Keratinocyte (primary cell): ENCODE measurements around the gene DCLK1.

Source experiments
- EZH2 ChIP-seq: IDR thresholded peaks from one replicate; pipeline ENCODE4 v1.6.1; 2012; ENCODE audit warnings: inconsistent platforms, mild to moderate bottlenecking, low read length, moderate library complexity
- TF ChIP-seq, protein P1 (sequence below), 3 experiments: IDR thresholded peaks in 1 of 3; conservative IDR thresholded peaks in 1 of 3; optimal IDR thresholded peaks in 1 of 3; 2 replicates in 2 of 3; 3 replicates in 1 of 3; pipeline versions ENCODE3 to v1.5.1; 2011; ENCODE audit warnings: low read length in 3 of 3, mild to moderate bottlenecking in 3 of 3, moderate library complexity in 2 of 3, control low read depth in 1 of 3, inconsistent platforms in 1 of 3; ENCODE audit not compliant: insufficient read depth in 2 of 3; ENCODE audit errors: extremely low read depth in 1 of 3

DNA sequence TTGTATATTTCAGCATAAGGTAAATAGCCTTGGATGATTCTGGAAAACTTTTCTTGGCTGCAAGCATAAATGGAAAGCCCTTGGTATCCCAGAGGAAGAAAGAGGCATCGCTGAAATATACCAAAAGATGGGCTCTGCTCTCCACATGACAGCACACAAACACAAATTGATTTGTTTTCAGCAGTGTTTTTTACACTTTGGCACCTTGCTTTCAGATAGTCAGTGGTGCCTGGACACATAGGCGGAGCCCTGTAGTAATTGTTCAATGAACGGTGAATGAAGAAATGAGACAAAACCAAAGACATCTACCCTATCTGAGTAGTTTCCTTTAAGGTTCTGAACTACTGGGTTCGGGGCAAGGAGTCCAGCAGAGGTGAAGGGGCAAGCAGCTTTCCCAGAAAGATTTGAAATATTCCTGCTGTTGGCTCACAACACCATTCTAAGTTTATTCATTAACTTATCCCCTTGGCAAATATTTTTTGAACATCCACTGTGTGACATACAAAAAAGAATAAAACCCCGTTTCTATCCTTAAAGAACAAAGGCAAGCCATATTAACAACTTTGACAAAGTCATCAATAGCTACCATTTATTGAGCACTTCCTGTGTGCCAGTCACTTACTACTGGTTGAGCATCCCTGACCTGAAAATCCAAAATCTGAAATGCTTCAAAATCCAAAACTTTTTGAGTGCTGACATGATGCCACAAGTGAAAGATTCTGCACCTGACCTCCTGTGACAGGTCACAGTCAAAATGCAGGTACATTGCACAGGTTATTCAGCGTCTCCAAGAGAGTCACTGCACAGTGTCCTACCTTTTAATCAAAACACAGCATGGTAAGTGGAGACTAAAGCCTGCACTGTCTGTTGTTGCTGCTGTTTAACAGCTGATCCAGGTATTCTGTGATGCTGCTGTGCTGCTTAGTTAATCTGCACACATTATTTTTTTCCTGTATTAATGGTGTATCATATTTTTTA is 238.1 kb downstream of the DCLK1 start:
- TF ChIP-seq, protein P1, sequence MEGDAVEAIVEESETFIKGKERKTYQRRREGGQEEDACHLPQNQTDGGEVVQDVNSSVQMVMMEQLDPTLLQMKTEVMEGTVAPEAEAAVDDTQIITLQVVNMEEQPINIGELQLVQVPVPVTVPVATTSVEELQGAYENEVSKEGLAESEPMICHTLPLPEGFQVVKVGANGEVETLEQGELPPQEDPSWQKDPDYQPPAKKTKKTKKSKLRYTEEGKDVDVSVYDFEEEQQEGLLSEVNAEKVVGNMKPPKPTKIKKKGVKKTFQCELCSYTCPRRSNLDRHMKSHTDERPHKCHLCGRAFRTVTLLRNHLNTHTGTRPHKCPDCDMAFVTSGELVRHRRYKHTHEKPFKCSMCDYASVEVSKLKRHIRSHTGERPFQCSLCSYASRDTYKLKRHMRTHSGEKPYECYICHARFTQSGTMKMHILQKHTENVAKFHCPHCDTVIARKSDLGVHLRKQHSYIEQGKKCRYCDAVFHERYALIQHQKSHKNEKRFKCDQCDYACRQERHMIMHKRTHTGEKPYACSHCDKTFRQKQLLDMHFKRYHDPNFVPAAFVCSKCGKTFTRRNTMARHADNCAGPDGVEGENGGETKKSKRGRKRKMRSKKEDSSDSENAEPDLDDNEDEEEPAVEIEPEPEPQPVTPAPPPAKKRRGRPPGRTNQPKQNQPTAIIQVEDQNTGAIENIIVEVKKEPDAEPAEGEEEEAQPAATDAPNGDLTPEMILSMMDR (optimal IDR thresholded peaks at IDR 0.05 in 1 of 3, IDR thresholded peaks at IDR 0.05 in 1 of 3, conservative IDR thresholded peaks at IDR 0.05 in 1 of 3; ENCODE audit: extremely low read depth in 1 of 3, insufficient read depth in 2 of 3, low read length in 3 of 3), result no peak
- TF ChIP-seq EZH2, result no peak
